SU-DHL-6 (cell line): ENCODE data around the gene HAGHL.
A peak's percentile ranks its signal among the peaks of the same experiment; 100 is the strongest.
"Not testable (repeated sequence)": the region's sequence is repeated elsewhere in the genome, so short reads cannot be mapped to it uniquely, and the experiment has no call there.

Experiments
- H2AFZ ChIP-seq: fragments of 200-600 bp; sonication (generic); 2 replicates; pipeline ENCODE4 v1.6.1; 2014; ENCODE audit warnings: low read depth, mild to moderate bottlenecking, moderate library complexity, mixed read lengths, antibody characterized with exemption, low read length; ENCODE audit not compliant: severe bottlenecking
- H3F3A ChIP-seq: fragments of 200-600 bp; shearing (Covaris generic); 2 replicates; pipeline ENCODE4 v1.6.0; 2016; ENCODE audit warnings: antibody characterized with exemption, mild to moderate bottlenecking; ENCODE audit not compliant: insufficient read depth
- H3K27ac ChIP-seq: fragments of 200-600 bp; sonication (generic); 2 replicates; pipeline ENCODE4 v1.5.1; 2016; ENCODE audit warnings: low read depth, mild to moderate bottlenecking, low read length, moderate library complexity, mixed read lengths
- H3K27me3 ChIP-seq: fragments of 200-600 bp; sonication (generic), shearing (Covaris generic); 2 replicates; pipeline ENCODE4 v1.6.0; 2014; ENCODE audit warnings: mild to moderate bottlenecking, low read length
- H3K36me3 ChIP-seq: fragments of 200-600 bp; sonication (generic); 2 replicates; pipeline ENCODE4 v1.6.1; 2014; ENCODE audit warnings: mild to moderate bottlenecking, low read length, mixed read lengths
- H3K4me2 ChIP-seq: fragments of 300-600, 200-600 bp; shearing (Covaris generic), sonication (generic); 2 replicates; pipeline ENCODE4 v1.6.0; 2014; ENCODE audit warnings: low read length, low read depth, mild to moderate bottlenecking; ENCODE audit not compliant: poor library complexity, severe bottlenecking
- H3K4me3 ChIP-seq: fragments of 200-600 bp; sonication (generic); 2 replicates; pipeline ENCODE4 v1.5.1; 2014; ENCODE audit warnings: antibody characterized with exemption, low read length, mild to moderate bottlenecking, mixed read lengths; ENCODE audit not compliant: insufficient read depth, poor library complexity, severe bottlenecking
- H3K79me2 ChIP-seq: fragments of 200-600 bp; sonication (generic); 2 replicates; pipeline ENCODE4 v1.6.1; 2014; ENCODE audit warnings: mild to moderate bottlenecking, low read length, moderate library complexity; ENCODE audit not compliant: insufficient read depth
- H3K9ac ChIP-seq: fragments of 200-600 bp; sonication (generic); 2 replicates; pipeline ENCODE4 v1.7.0; 2014; ENCODE audit warnings: mild to moderate bottlenecking, low read length
- H3K9me2 ChIP-seq: fragments of 200-600 bp; sonication (generic); replicated peaks from 2 replicates; pipeline ENCODE4 v1.6.1; 2014; ENCODE audit warnings: low read length; ENCODE audit not compliant: insufficient read depth
- H3K9me3 ChIP-seq: fragments of 200-600 bp; sonication (generic); 2 replicates; pipeline ENCODE4 v1.6.1; 2014; ENCODE audit warnings: low read length, mixed read lengths; ENCODE audit not compliant: insufficient read depth
- H4K20me1 ChIP-seq: fragments of 200-600 bp; sonication (generic); 2 replicates; pipeline ENCODE4 v1.6.1; 2014; ENCODE audit warnings: low read depth, mild to moderate bottlenecking, antibody characterized with exemption, low read length, moderate library complexity, mixed read lengths
- EZH2phosphoT487 ChIP-seq: fragments of 200-600 bp; sonication (generic), shearing (Covaris generic); conservative IDR thresholded peaks from 2 replicates; pipeline ENCODE4 v1.6.1; 2018; ENCODE audit warnings: mild to moderate bottlenecking, antibody characterized with exemption, low read length, moderate library complexity, mixed read lengths
- TF ChIP-seq, protein P1 (sequence below): fragments of 200-600 bp; sonication (generic); IDR thresholded peaks from one replicate; pipeline ENCODE4 v1.5.1; 2017; ENCODE audit warnings: antibody characterized with exemption, mild to moderate bottlenecking, low read length, moderate library complexity; ENCODE audit not compliant: insufficient read depth, poor library complexity, severe bottlenecking

HAGHL gene

DNA sequence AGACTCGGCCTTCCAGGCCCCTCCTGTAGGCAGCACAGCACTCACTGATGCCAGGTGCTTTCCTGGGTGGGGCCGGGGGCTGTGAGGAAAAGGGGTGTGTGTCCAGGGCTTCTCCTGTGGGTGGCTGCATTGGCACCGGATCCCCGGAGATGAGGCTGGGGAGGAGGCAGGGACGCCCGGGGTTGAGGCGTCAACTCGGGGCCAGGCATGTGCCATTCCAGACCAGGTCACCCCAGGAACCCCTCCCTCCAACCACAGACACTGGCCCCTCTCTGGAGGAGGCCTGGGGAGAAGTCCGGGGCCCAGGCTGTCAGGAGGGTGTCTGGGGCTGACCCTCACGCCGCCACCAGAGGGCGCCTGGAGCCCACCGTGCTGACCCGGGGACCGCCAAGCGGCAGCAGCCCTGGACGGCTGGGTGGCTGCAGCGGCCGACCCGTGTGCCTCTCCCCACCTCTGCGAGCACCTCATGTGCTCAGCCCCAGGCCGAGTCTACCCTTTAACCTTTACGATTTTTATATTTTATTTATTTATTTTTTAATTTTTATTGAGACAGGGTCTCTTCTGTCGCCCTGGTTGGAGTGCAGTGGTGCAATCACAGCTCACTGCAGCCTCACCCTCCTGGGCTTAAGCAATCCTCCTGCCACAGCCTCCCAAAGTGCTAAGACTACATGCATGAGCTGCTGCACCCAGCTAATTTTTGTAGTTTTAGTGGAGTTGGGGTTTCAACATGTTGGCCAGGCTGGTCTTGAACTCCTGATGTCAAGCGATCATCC is 15.2 kb upstream of the HAGHL start:
- Histone ChIP-seq H3K79me2 (no peaks in the 10 kb centered on the region), H3K9me3 (no peaks in the 10 kb centered on the region), H3F3A (no peaks in the 10 kb centered on the region), H3K27ac (no peak overlapping the region), H3K4me3 (no peak overlapping the region), H3K27me3 (no peaks in the 10 kb centered on the region), H4K20me1 (no peaks in the 10 kb centered on the region), H3K4me2 (no peak overlapping the region), H3K36me3 (no peaks in the 10 kb centered on the region), H3K9me2 (no peaks in the 10 kb centered on the region), H3K9ac (no peak overlapping the region), H2AFZ (no peak overlapping the region)
- TF ChIP-seq EZH2phosphoT487: no peak
- TF ChIP-seq, protein P1, sequence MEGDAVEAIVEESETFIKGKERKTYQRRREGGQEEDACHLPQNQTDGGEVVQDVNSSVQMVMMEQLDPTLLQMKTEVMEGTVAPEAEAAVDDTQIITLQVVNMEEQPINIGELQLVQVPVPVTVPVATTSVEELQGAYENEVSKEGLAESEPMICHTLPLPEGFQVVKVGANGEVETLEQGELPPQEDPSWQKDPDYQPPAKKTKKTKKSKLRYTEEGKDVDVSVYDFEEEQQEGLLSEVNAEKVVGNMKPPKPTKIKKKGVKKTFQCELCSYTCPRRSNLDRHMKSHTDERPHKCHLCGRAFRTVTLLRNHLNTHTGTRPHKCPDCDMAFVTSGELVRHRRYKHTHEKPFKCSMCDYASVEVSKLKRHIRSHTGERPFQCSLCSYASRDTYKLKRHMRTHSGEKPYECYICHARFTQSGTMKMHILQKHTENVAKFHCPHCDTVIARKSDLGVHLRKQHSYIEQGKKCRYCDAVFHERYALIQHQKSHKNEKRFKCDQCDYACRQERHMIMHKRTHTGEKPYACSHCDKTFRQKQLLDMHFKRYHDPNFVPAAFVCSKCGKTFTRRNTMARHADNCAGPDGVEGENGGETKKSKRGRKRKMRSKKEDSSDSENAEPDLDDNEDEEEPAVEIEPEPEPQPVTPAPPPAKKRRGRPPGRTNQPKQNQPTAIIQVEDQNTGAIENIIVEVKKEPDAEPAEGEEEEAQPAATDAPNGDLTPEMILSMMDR: peak; percentile 85

DNA sequence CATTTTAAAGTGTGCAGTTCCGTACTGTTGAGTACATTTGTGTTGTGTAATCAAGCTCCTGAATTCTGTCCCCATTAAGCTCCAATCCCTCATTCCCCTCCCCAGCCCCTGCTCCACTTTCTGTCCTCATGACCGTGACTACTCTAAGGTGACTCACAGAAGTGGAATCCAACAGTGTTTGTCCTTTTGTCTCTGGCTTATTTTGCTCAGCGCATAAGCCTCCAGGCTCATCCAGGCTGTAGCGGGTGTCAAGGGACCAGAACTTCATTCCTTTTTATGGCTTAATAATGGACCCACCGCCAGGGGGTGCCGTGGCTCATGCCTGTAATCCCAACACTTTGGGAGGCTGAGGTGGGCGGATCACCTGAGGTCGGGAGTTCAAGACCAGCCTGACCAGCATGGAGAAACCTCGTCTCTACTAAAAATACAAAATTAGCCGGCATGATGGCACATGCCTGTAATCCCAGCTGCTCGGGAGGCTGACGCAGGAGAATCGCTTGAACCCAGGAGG is 14.1 kb upstream of the HAGHL start:
- not testable (repeated sequence) for H3K9ac ChIP-seq, H4K20me1 ChIP-seq, H3K79me2 ChIP-seq, H3K36me3 ChIP-seq, H3K27ac ChIP-seq, H3K9me3 ChIP-seq, H3K27me3 ChIP-seq, H3K9me2 ChIP-seq, H3K4me3 ChIP-seq, H3F3A ChIP-seq, H2AFZ ChIP-seq, H3K4me2 ChIP-seq
- TF ChIP-seq, protein P1: peak; percentile 24

DNA sequence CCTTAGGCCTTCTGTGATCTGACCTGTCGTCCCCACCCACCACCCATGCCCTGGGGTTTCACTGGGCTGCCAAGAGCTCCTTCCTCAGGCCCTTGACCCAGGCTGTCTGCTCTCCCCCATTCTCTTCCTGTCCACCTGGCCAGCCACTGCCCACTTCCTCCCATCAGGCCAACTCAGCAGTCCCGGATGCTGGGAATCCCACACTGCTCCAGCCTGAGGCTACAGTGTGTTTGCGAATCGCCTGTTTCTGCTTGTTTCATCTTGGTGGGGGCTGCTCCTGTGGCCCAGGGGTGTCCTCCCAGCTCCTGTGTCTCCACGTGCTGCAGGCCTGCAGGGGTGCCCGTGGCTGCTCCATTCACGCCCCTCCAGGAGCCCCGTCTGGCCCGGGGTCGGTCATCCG is 12.8 kb upstream of the HAGHL start:
- Histone ChIP-seq H2AFZ (no peak overlapping the region), H3K36me3 (no peaks in the 10 kb centered on the region), H3K4me2 (no peak overlapping the region), H3K4me3 (no peak overlapping the region), H3F3A (no peaks in the 10 kb centered on the region), H4K20me1 (no peaks in the 10 kb centered on the region), H3K27ac (no peak overlapping the region), H3K27me3 (no peaks in the 10 kb centered on the region), H3K9me2 (no peaks in the 10 kb centered on the region), H3K79me2 (no peaks in the 10 kb centered on the region), H3K9me3 (no peaks in the 10 kb centered on the region), H3K9ac (no peak overlapping the region)
- no peak for TF ChIP-seq EZH2phosphoT487
- TF ChIP-seq, protein P1: no peak
